ENCODE measurements around the gene CARHSP1.

- TF ChIP-seq POLR2A (IDR thresholded peaks at IDR 0.05; ENCODE audit: low read length) (no peak), GATA1 (IDR thresholded peaks at IDR 0.05; ENCODE audit: low read depth, low read length) (no peak)
Measured at GRCh38 chr16:8831871-8832716, 36.7 kb downstream of the CARHSP1 start.
